BE2C (cell line): ENCODE measurements around the gene CALM1.

Experiments used
- DNase-seq: peaks from one replicate; pipeline ENCODE4 v3.0.0-alpha.2; 2020
- H3K27me3 ChIP-seq: fragments of 250-450 bp; sonication (Bioruptor Pico); 2 replicates; pipeline ENCODE4 v1.5.1; 2020; ENCODE audit warnings: mild to moderate bottlenecking
- H3K36me3 ChIP-seq: fragments of 250-450 bp; sonication (Bioruptor Pico); 2 replicates; pipeline ENCODE4 v1.5.1; 2020; ENCODE audit warnings: mild to moderate bottlenecking
- H3K4me1 ChIP-seq: fragments of 250-450 bp; sonication (Bioruptor Pico); 2 replicates; pipeline ENCODE4 v1.5.1; 2020
- H3K4me3 ChIP-seq: 2 replicates; pipeline ENCODE4 v1.5.1; 2011; ENCODE audit warnings: low read depth, low read length
- H3K9me3 ChIP-seq: fragments of 250-450 bp; sonication (Bioruptor Pico); 2 replicates; pipeline ENCODE4 v1.5.1; 2020
- TF ChIP-seq, protein P1 (sequence below): IDR thresholded peaks from 2 replicates; pipeline ENCODE4 v1.5.1; 2012; ENCODE audit warnings: mild to moderate bottlenecking, low read depth, low read length

CALM1 gene

GRCh38 chr14:90445011-90445410, 48.2 kb downstream of the CALM1 start:
- Histone ChIP-seq H3K4me3 (no peak overlapping the region), H3K36me3 (no peaks in the 10 kb centered on the region), H3K27me3 (no peaks in the 10 kb centered on the region), H3K4me1 (peaks cover 17% of the 10 kb centered on the region), H3K9me3 (no peaks in the 10 kb centered on the region)
- DNase-seq = no peak
- TF ChIP-seq, protein P1, sequence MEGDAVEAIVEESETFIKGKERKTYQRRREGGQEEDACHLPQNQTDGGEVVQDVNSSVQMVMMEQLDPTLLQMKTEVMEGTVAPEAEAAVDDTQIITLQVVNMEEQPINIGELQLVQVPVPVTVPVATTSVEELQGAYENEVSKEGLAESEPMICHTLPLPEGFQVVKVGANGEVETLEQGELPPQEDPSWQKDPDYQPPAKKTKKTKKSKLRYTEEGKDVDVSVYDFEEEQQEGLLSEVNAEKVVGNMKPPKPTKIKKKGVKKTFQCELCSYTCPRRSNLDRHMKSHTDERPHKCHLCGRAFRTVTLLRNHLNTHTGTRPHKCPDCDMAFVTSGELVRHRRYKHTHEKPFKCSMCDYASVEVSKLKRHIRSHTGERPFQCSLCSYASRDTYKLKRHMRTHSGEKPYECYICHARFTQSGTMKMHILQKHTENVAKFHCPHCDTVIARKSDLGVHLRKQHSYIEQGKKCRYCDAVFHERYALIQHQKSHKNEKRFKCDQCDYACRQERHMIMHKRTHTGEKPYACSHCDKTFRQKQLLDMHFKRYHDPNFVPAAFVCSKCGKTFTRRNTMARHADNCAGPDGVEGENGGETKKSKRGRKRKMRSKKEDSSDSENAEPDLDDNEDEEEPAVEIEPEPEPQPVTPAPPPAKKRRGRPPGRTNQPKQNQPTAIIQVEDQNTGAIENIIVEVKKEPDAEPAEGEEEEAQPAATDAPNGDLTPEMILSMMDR = no peak

DNA sequence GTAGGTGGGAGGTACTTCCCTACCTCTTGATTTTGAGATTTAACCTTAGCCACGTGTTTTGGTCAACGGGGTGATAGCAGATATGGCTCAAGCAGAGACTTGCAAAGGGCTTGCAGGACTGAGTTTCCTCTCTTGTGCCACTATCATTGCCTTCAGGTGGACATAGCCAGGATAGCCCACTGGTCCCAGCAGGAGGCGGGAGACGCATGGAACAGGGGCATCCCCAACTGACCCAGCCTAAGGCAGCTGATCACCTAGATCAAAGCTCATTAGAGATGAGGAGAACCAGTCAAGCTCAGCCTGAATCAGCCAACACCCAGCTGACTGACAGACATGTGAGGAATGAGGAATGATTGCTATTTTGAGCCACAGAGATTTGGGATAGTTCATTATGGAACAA, 49.6 kb downstream of the CALM1 start:
- H3K4me1 ChIP-seq = peaks cover 21% of the 10 kb centered on the region
- H3K27me3 ChIP-seq = no peaks in the 10 kb centered on the region
- TF ChIP-seq, protein P1 = no peak

DNA sequence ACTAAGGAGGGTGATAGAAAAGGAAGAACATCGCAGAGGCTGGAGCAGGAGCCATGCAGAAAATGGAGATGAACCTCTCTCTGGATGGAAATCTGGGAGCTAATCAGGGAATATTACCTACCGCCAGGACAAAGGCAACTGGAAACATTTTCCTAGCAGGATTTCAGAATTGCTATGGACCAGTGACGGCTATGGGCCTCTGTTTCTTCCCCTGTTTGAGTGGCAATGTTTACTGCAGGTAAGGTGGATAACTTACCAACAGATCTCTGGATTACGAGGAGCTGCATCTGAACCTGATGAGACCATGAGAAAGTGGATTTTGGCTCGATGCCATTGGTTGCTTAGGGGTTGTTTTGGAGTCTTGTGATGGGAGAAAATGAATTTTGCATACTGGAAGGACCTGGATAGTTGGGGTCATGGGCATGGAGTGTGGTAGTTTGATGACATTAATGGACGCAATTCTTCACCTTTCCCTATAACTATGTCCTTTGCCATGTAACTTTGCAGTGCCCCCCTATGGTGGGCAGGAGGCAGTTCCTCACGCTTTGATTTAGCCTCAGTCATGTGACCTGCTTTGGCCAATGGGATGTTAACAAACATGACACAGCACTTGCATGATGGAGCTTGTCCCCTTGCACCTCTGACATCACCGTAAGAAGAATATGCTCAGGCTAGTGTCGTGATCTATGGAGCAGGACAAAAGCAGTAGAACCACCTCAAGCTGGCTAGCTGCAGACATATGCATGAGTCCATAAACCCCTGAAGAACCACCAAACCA, 51.1 kb downstream of the CALM1 start:
- DNase-seq = no peak
- TF ChIP-seq, protein P1 = peak; percentile 14; the same call in 1 of the 2 replicates
- H3K27me3 ChIP-seq = no peaks in the 10 kb centered on the region
- no peaks in the 10 kb centered on the region for H3K9me3 ChIP-seq
- peaks cover 27% of the 10 kb centered on the region for H3K4me1 ChIP-seq
- H3K36me3 ChIP-seq = no peaks in the 10 kb centered on the region
- no peak overlapping the region for H3K4me3 ChIP-seq

More for the DNA sequence above, 49.6 kb downstream of the CALM1 start:
- Histone ChIP-seq H3K4me3 (no peak overlapping the region), H3K9me3 (no peaks in the 10 kb centered on the region), H3K36me3 (no peaks in the 10 kb centered on the region)
- DNase-seq = no peak

GRCh38 chr14:90449411-90449810, 52.6 kb downstream of the CALM1 start:
- TF ChIP-seq, protein P1 = no peak
- H3K36me3 ChIP-seq = no peaks in the 10 kb centered on the region
- peaks cover 25% of the 10 kb centered on the region for H3K4me1 ChIP-seq
- H3K27me3 ChIP-seq = no peaks in the 10 kb centered on the region
- H3K4me3 ChIP-seq = no peak overlapping the region
- no peak for DNase-seq
- no peaks in the 10 kb centered on the region for H3K9me3 ChIP-seq

- no peak overlapping the region for H3K4me3 ChIP-seq
- TF ChIP-seq, protein P1 = no peak
- H3K36me3 ChIP-seq = no peaks in the 10 kb centered on the region
- no peak for DNase-seq
- peaks cover 32% of the 10 kb centered on the region for H3K4me1 ChIP-seq
- H3K9me3 ChIP-seq = no peaks in the 10 kb centered on the region
- no peaks in the 10 kb centered on the region for H3K27me3 ChIP-seq
Observed at GRCh38 chr14:90450151-90450550, 53.3 kb downstream of the CALM1 start.

GRCh38 chr14:90450667-90451066, 53.8 kb downstream of the CALM1 start:
- no peak for DNase-seq
- Histone ChIP-seq H3K4me1 (peaks cover 33% of the 10 kb centered on the region), H3K4me3 (no peak overlapping the region), H3K36me3 (no peaks in the 10 kb centered on the region), H3K9me3 (no peaks in the 10 kb centered on the region), H3K27me3 (no peaks in the 10 kb centered on the region)
- TF ChIP-seq, protein P1 = no peak
